ENCODE results near the gene DTYMK.

GRCh38 chr2:241728627-241729026, 42.0 kb upstream of the DTYMK start:
- TF ChIP-seq POLR2A (IDR thresholded peaks at IDR 0.05; ENCODE audit: low read length) (no peak), GATA1 (IDR thresholded peaks at IDR 0.05; ENCODE audit: low read depth, low read length) (no peak)
